Measurements from ENCODE around the gene FAM118B. TPM values are rescaled to one million over a fixed set of nuclear protein-coding genes. Genes with fewer than 3 reads are reported as not detected.
A peak's percentile ranks its signal among the peaks of the same experiment; 100 is the strongest.

Gene FAM118B
- total and polyA plus RNA-seq, 7 donors, result 13.3 to 46.7 (median 20.0) TPM

DNA sequence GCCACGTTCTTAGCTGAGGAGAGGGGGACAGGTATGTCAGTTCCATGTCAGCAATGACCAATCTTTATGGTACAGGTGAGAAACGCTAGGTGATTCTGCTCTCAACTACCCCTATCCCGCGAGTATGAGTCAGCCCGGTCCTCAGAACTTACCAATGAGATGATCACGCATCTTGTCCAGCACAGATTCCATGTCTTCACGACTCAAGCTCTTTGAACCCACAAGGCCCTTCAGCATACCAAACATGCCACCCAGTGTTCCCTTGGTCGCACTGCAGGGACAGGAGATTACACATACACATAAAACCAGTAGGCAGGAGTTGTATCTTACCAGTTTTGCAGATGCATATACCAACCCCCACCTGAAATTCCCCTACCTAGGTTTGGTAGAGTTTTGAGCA lies 54.2 kb downstream of the FAM118B start:
- DNase-seq, result no peak
- H3K36me3 ChIP-seq (ENCODE audit: insufficient read depth in 1 of 2, low read depth in 1 of 2), result peaks cover 24 to 69% of the 10 kb centered on the region in 2 donors
- intact Hi-C loops (cut with DNase I), result loop anchor here (2.0 to 10.0 kb wide), 5 partner anchors 45 to 671 kb away; partner anchors contain the start of genes FAM118B (in 1 of the 2), RPUSD4 (in 1 of the 2) and STT3A (in 1 of the 2)
- 71 to 87% (median 75%) methylated on average over 8 of the region's 8 CpGs for WGBS, 3 donors
- H3K27ac ChIP-seq, result no peak overlapping the region
- TF ChIP-seq, protein P1, sequence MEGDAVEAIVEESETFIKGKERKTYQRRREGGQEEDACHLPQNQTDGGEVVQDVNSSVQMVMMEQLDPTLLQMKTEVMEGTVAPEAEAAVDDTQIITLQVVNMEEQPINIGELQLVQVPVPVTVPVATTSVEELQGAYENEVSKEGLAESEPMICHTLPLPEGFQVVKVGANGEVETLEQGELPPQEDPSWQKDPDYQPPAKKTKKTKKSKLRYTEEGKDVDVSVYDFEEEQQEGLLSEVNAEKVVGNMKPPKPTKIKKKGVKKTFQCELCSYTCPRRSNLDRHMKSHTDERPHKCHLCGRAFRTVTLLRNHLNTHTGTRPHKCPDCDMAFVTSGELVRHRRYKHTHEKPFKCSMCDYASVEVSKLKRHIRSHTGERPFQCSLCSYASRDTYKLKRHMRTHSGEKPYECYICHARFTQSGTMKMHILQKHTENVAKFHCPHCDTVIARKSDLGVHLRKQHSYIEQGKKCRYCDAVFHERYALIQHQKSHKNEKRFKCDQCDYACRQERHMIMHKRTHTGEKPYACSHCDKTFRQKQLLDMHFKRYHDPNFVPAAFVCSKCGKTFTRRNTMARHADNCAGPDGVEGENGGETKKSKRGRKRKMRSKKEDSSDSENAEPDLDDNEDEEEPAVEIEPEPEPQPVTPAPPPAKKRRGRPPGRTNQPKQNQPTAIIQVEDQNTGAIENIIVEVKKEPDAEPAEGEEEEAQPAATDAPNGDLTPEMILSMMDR (IDR thresholded peaks at IDR 0.05), result peak; percentile 11
- no peak for ATAC-seq
- no peak overlapping the region for H3K4me3 ChIP-seq
- no peaks in the 10 kb centered on the region for H3K27me3 ChIP-seq (ENCODE audit: insufficient read depth in 3 of 3, low read length in 2 of 3)
- peaks cover 16% of the 10 kb centered on the region for H3K4me1 ChIP-seq
- no peaks in the 10 kb centered on the region for H3K9me3 ChIP-seq

DNA sequence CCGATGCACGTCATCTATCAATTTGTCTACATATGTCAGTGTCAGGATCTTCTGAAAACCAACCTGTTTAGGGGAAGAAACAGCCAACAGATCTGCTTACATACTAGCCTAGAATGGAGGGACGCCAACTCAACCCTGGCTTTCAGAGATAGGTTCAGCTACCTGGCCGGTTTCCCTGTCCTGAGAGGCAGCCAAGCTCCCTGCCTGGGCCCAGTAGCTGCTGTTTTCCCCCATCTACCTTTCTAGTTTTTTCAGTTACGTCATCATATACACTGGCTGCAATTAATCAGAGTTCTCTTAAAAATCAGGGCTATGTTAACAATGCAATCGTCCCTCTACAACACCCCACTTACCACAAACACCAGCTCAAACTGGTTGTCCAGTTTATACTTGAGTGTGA lies 56.1 kb downstream of the FAM118B start:
- Histone ChIP-seq H3K36me3 (ENCODE audit: insufficient read depth in 1 of 2, low read depth in 1 of 2) (peaks cover 21 to 57% of the 10 kb centered on the region in 2 donors), H3K4me3 (peak overlapping the region; percentile 85), H3K4me1 (peaks cover 16% of the 10 kb centered on the region), H3K27me3 (ENCODE audit: insufficient read depth in 3 of 3, low read length in 2 of 3) (no peaks in the 10 kb centered on the region), H3K27ac (peak overlapping the region; percentile 92), H3K9me3 (no peaks in the 10 kb centered on the region)
- DNase-seq, result no peak
- TF ChIP-seq, protein P1 (IDR thresholded peaks at IDR 0.05), result no peak
- intact Hi-C loops (cut with DNase I), result loop anchor here (5.0 to 10.0 kb wide), 3 partner anchors 55 to 673 kb away; partner anchors contain the start of genes FAM118B (in 1 of the 2), RPUSD4 (in 1 of the 2) and STT3A (in 1 of the 2)
- ATAC-seq, result peak in 1 of 4 donors; percentile 25
- WGBS, 3 donors, result 23 to 43% (median 30%) methylated on average over 6 of the region's 6 CpGs

DNA sequence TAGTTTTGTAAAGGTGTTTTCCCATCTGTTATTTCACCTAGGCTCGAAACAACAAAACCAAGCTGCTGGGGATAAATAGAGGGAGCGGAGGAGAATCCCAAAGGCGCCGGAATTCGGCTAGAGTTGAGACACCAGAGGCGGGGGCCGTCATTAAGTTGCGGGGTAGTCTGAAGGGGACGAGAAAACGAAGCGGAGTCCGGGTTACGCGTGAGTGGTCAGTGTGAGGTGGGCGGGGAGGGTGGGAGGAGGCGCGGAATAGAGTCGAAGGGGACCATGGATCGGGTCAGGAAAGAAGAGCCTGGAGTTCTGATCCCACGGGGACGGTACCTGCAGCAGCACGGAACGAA lies 56.8 kb downstream of the FAM118B start:
- no peak for DNase-seq
- WGBS, 3 donors, result 0 to 1% (median 0%) methylated on average over 23 of the region's 23 CpGs
- H3K27me3 ChIP-seq (ENCODE audit: insufficient read depth in 3 of 3, low read length in 2 of 3), result no peaks in the 10 kb centered on the region
- H3K9me3 ChIP-seq, result no peaks in the 10 kb centered on the region
- TF ChIP-seq, protein P1 (IDR thresholded peaks at IDR 0.05), result no peak
- H3K36me3 ChIP-seq (ENCODE audit: insufficient read depth in 1 of 2, low read depth in 1 of 2), result peaks cover 17 to 57% of the 10 kb centered on the region in 2 donors
- intact Hi-C loops (cut with DNase I), result loop anchor here (5.0 to 10.0 kb wide), 3 partner anchors 56 to 674 kb away; partner anchors contain the start of genes FAM118B (in 1 of the 2), RPUSD4 (in 1 of the 2) and STT3A (in 1 of the 2)
- peak; percentile 16 to 50 (median 29) for ATAC-seq
- peak overlapping the region; percentile 92 for H3K27ac ChIP-seq
- H3K4me1 ChIP-seq, result peaks cover 16% of the 10 kb centered on the region
- H3K4me3 ChIP-seq, result peak overlapping the region; percentile 85

DNA sequence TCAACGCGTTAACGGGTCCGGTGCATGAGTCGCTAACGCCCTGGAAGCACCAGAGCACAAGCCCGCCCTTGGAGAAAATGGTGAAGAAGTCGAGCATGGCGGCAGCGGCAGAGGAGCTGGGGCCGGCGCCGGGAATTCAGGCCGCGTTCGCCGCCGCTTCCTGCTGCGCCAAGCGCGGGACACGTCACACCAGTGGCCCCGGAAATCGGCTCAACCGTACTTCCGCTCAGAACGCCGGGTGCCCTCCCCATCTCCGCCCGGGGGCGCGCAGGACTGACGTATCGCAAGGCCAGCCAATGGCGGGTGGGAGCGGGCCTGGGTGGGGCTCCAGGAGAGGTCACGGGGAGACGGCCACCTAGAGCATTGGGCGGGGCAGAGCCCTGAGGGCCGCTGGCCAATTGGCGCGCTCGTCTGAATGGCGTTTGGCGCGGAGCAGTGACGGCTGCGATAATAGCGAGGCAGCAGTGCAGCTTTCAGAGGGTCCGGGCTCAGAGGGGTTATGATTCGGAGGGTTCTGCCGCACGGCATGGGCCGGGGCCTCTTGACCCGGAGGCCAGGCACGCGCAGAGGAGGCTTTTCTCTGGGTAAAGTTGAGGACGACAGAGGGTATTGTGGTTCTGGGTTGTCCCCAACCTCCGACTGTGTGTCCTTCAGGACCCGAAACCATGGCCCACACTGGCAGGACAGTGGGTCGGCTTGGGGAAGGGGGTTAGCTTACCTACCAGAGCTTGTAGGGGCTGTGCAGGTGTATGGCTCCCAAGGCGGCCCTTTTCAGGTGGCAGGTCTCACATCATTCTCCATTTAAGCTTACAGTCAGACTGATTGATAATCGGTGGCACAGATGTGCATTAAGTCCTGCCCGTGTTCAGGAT lies 57.4 kb downstream of the FAM118B start, which contains the start of the genes FOXRED1 and SRPRA:
Gene FOXRED1, plus strand, starts transcription at position 447 of the 872 bp plus-strand sequence. Its CDS starts 53 bp downstream, at position 500.
Gene SRPRA, minus strand, starts transcription at position 188 of the 872 bp plus-strand sequence. Its CDS starts 91 bp downstream, at position 97.
- Histone ChIP-seq H3K4me1 (peaks cover 16% of the 10 kb centered on the region), H3K27ac (peak within 1 kb of the TSS; percentile 92), H3K4me3 (peak within 1 kb of the TSS; percentile 85), H3K36me3 (ENCODE audit: insufficient read depth in 1 of 2, low read depth in 1 of 2) (peaks cover 13 to 57% of the 10 kb centered on the region in 2 donors), H3K9me3 (no peaks in the 10 kb centered on the region), H3K27me3 (ENCODE audit: insufficient read depth in 3 of 3, low read length in 2 of 3) (no peaks in the 10 kb centered on the region)
- peak; percentile 100 for DNase-seq
- TF ChIP-seq, protein P1 (IDR thresholded peaks at IDR 0.05), result no peak
- intact Hi-C loops (cut with DNase I), result loop anchor here (5.0 to 10.0 kb wide), 3 partner anchors 57 to 674 kb away; partner anchors contain the start of genes FAM118B (in 1 of the 2), RPUSD4 (in 1 of the 2) and STT3A (in 1 of the 2)
- ATAC-seq, result peak; percentile 98 to 99 (median 99)
- WGBS, 3 donors, result 0 to 1% (median 1%) methylated on average over 63 to 64 of the region's 64 CpGs
